Neural cell (in vitro differentiated cells): ENCODE data around the gene ZFYVE21.

Experiments used
- CTCF ChIP-seq: fragments of 450-650 bp; IDR thresholded peaks from 2 replicates; pipeline ENCODE4 v1.5.1; 2014; ENCODE audit warnings: antibody characterized with exemption, mild to moderate bottlenecking, moderate library complexity; ENCODE audit not compliant: poor library complexity, severe bottlenecking
- POLR2AphosphoS5 ChIP-seq: IDR thresholded peaks from 2 replicates; pipeline ENCODE4 v1.6.1; 2012
- REST ChIP-seq: IDR thresholded peaks from 2 replicates; pipeline ENCODE4 v1.6.1; 2012; ENCODE audit warnings: borderline replicate concordance

- TF ChIP-seq CTCF (no peak), POLR2AphosphoS5 (no peak), REST (no peak)
These were observed 8.0 kb upstream of the ZFYVE21 start for GRCh38 chr14:103707329-103708263.
